WERI-Rb-1 (cell line): ENCODE measurements around the gene CYTH3.
"Not testable (repeated sequence)": the region's sequence is repeated elsewhere in the genome, so short reads cannot be mapped to it uniquely, and the experiment has no call there.

Experiments
- DNase-seq: peaks from one replicate; pipeline ENCODE4 v3.0.0-alpha.2; 2020
- H3K27ac ChIP-seq: fragments of 250-450 bp; sonication (Bioruptor Pico); 2 replicates; pipeline ENCODE4 v1.5.1; 2020; ENCODE audit warnings: mild to moderate bottlenecking, moderate library complexity
- H3K27me3 ChIP-seq: fragments of 250-450 bp; sonication (Bioruptor Pico); 2 replicates; pipeline ENCODE4 v1.5.1; 2021; ENCODE audit warnings: mild to moderate bottlenecking, low read depth, moderate library complexity; ENCODE audit not compliant: insufficient read depth, severe bottlenecking
- H3K36me3 ChIP-seq: fragments of 250-450 bp; sonication (Bioruptor Pico); 2 replicates; pipeline ENCODE4 v1.5.1; 2020; ENCODE audit warnings: mild to moderate bottlenecking, moderate library complexity
- H3K4me3 ChIP-seq: 2 replicates; pipeline ENCODE4 v1.5.1; 2011; ENCODE audit warnings: low read depth, mild to moderate bottlenecking, control low read depth, low read length
- H3K9me3 ChIP-seq: fragments of 250-450 bp; sonication (Bioruptor Pico); 2 replicates; pipeline ENCODE4 v1.5.1; 2021; ENCODE audit warnings: mild to moderate bottlenecking, moderate library complexity; ENCODE audit not compliant: severe bottlenecking
- CTCF ChIP-seq: IDR thresholded peaks from 2 replicates; pipeline ENCODE4 v1.5.1; 2011; ENCODE audit warnings: low read depth, mild to moderate bottlenecking, control low read depth, inconsistent platforms, low read length

Gene CYTH3

DNA sequence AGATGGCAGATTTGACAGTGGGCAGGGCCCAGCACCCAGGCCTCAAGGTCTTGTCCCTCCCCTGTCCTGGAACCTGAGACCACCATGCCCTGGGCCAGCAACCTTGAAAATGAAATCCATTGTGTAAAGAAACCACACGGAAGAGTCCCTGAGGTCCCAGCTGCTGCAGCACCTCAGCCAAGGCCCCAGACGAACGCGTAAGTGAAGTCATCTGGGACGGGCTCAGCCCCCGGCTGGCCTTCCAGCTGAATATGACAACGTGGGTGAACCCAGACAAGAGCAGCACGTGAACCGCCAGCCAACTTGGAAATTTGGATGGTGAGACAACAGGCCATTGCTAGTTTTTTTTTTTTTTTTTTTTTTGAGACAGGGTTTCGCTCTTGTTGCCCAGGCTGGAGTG, 70.3 kb downstream of the CYTH3 start:
- no peak for DNase-seq
- no peak overlapping the region for H3K4me3 ChIP-seq
- TF ChIP-seq CTCF: no peak
- H3K9me3 ChIP-seq: no peaks in the 10 kb centered on the region
- H3K27ac ChIP-seq: no peak overlapping the region
- no peaks in the 10 kb centered on the region for H3K27me3 ChIP-seq
- no peaks in the 10 kb centered on the region for H3K36me3 ChIP-seq

GRCh38 chr7:6200971-6201370, 71.5 kb downstream of the CYTH3 start:
- H3K27ac ChIP-seq: no peak overlapping the region
- no peak overlapping the region for H3K4me3 ChIP-seq
- no peaks in the 10 kb centered on the region for H3K36me3 ChIP-seq
- H3K27me3 ChIP-seq: no peaks in the 10 kb centered on the region
- TF ChIP-seq CTCF: no peak
- no peak for DNase-seq
- H3K9me3 ChIP-seq: no peaks in the 10 kb centered on the region

GRCh38 chr7:6198689-6199595, 73.5 kb downstream of the CYTH3 start:
- no peak for TF ChIP-seq CTCF
- Histone ChIP-seq H3K4me3 (no peak overlapping the region), H3K27ac (no peak overlapping the region), H3K36me3 (no peaks in the 10 kb centered on the region), H3K27me3 (no peaks in the 10 kb centered on the region), H3K9me3 (no peaks in the 10 kb centered on the region)
- no peak for DNase-seq

DNA sequence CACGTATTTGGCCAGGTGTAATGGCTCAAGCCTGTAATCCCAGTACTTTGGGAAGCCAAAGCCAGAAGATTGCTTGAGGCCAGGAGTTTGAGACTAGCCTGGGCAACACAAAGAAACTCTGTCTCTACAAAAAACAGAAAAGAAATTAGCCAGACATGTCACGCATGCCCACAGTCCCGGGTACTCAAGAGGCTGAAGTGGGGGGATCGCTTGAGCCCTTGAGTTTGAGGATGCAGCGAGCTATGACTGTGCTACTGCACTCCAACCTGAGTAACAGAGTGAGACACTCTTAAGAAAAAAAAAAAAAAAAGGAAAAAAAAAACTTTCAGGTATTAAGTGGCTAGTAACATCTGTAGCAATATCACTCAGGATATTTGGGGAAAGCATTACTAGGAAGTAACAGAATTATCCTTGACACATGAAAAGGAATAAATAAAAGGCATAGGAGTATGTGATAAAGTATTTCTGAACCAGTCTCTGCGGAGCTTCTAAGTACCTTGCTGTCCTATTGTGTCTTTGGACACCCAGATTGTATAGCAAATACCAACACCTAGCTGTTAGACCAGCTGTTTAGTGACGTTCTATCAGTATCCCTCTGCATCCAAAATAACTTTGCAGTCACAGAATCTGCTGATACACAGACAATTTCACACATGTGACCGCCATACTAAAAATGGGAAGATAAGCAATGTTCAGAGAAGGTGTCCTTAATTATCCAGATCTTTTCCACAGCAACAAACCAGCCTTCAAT, 74.4 kb downstream of the CYTH3 start:
- H3K4me3 ChIP-seq: no peak overlapping the region
- H3K36me3 ChIP-seq: no peaks in the 10 kb centered on the region
- no peak for TF ChIP-seq CTCF
- no peak for DNase-seq
- no peak overlapping the region for H3K27ac ChIP-seq
- no peaks in the 10 kb centered on the region for H3K9me3 ChIP-seq
- H3K27me3 ChIP-seq: no peaks in the 10 kb centered on the region

DNA sequence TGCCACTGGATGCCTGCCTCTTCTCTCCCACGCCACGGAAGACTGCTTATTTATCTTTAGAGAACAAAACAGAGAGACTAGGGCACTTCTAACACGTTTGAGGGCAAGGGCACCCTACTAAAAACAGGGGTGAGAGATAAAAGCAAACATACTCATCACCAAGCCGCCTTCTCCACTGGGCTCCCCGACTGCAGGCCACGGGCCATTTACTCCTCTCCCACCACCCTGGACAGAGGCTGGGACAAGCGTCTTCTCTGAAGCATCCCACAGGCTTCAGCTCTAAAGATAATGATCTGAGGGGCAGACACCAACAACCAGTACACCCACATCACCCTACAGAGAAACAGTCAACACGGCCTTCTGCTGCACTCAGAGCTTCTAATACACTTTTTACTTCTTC, 78.7 kb downstream of the CYTH3 start:
- TF ChIP-seq CTCF: no peak
- no peak for DNase-seq
- no peak overlapping the region for H3K4me3 ChIP-seq

GRCh38 chr7:6190563-6190962, 81.9 kb downstream of the CYTH3 start:
- H3K9me3 ChIP-seq, H3K4me3 ChIP-seq, H3K36me3 ChIP-seq, H3K27me3 ChIP-seq, H3K27ac ChIP-seq, DNase-seq: not testable (repeated sequence)

More for the DNA sequence above, 78.7 kb downstream of the CYTH3 start:
- H3K36me3 ChIP-seq: no peaks in the 10 kb centered on the region
- H3K9me3 ChIP-seq: no peaks in the 10 kb centered on the region
- no peak overlapping the region for H3K27ac ChIP-seq
- no peaks in the 10 kb centered on the region for H3K27me3 ChIP-seq
